ENCODE data around the gene SPTAN1. TPM values are rescaled to one million over a fixed set of nuclear protein-coding genes. Genes with fewer than 3 reads are reported as not detected.

The SPTAN1 gene
- total and polyA plus RNA-seq, 2 donors (not counting 3 experiments of a cell fraction or from before 2014, with no cell fraction given), result 408 to 502 TPM

DNA sequence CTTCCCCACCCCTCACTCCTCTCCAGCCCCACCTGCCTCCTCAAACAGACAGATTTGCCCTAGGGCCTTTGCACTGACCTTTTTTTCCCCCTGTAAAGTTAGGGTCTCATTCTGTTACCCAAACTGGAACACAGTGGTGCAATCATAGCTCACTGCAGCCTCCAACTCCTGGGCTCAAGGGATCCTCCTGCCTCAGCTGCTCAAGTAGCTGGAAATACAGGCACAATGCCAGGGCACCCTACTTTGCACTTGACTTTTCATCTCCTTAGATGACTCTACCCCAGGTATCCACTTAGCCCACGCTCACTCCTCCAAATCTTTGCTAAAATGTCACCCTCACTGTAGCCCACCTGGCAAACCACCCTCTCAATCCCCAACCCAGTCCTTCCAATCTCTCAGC, 102.1 kb downstream of the SPTAN1 start:
- Histone ChIP-seq H3K4me3 (replicated peaks in 1 of 3; ENCODE audit: insufficient read depth in 1 of 3, low read depth in 1 of 3, low read length in 3 of 3) (no peak overlapping the region), H3K4me1 (ENCODE audit: control insufficient read depth, extremely low read depth, insufficient read depth, low read length) (peaks cover 2% of the 10 kb centered on the region), H3K27ac (ENCODE audit: insufficient read depth, low read depth, low read length) (no peak overlapping the region), H3K79me2 (ENCODE audit: control insufficient read depth, insufficient read depth, low read length) (peaks cover 5% of the 10 kb centered on the region), H3K9me1 (replicated peaks; ENCODE audit: control insufficient read depth, extremely low read depth, insufficient read depth, low read length) (no peaks in the 10 kb centered on the region), H4K20me1 (replicated peaks; ENCODE audit: control insufficient read depth, extremely low read depth, insufficient read depth, low read length) (no peaks in the 10 kb centered on the region), H3K4me2 (ENCODE audit: insufficient read depth, low read length) (no peak overlapping the region), H2AFZ (ENCODE audit: low read depth, low read length) (no peak overlapping the region), H3K9ac (replicated peaks; ENCODE audit: extremely low read depth, insufficient read depth, low read length) (no peak overlapping the region), H3K27me3 (ENCODE audit: control insufficient read depth in 2 of 2, insufficient read depth in 2 of 2, low read length in 2 of 2) (no peaks in the 10 kb centered on the region), H3K36me3 (ENCODE audit: control insufficient read depth in 2 of 2, extremely low read depth in 1 of 2, insufficient read depth in 2 of 2, low read length in 2 of 2) (no peaks in the 10 kb centered on the region), H3K9me3 (replicated peaks; ENCODE audit: control insufficient read depth, insufficient read depth, low read length) (no peaks in the 10 kb centered on the region)
- TF ChIP-seq FOS (IDR thresholded peaks at IDR 0.05; ENCODE audit: borderline replicate concordance, insufficient read depth, low read length) (no peak), MAX (IDR thresholded peaks at IDR 0.05; ENCODE audit: insufficient read depth, insufficient read length) (no peak), JUN (IDR thresholded peaks at IDR 0.05; ENCODE audit: borderline replicate concordance, insufficient read depth, insufficient read length, low read depth) (no peak), EZH2 (IDR thresholded peaks at IDR 0.05; ENCODE audit: borderline replicate concordance, low read depth, low read length, severe bottlenecking) (no peak), POLR2A (IDR thresholded peaks at IDR 0.05; ENCODE audit: low read depth, low read length) (no peak), POLR2AphosphoS5 (IDR thresholded peaks at IDR 0.05; ENCODE audit: insufficient read depth, low read depth, low read length) (no peak), MYC (IDR thresholded peaks at IDR 0.05; ENCODE audit: low read depth, low read length) (no peak), GATA2 (IDR thresholded peaks at IDR 0.05; ENCODE audit: insufficient read depth, insufficient read length, low read depth, low read length) (no peak)
- TF ChIP-seq, protein P1, sequence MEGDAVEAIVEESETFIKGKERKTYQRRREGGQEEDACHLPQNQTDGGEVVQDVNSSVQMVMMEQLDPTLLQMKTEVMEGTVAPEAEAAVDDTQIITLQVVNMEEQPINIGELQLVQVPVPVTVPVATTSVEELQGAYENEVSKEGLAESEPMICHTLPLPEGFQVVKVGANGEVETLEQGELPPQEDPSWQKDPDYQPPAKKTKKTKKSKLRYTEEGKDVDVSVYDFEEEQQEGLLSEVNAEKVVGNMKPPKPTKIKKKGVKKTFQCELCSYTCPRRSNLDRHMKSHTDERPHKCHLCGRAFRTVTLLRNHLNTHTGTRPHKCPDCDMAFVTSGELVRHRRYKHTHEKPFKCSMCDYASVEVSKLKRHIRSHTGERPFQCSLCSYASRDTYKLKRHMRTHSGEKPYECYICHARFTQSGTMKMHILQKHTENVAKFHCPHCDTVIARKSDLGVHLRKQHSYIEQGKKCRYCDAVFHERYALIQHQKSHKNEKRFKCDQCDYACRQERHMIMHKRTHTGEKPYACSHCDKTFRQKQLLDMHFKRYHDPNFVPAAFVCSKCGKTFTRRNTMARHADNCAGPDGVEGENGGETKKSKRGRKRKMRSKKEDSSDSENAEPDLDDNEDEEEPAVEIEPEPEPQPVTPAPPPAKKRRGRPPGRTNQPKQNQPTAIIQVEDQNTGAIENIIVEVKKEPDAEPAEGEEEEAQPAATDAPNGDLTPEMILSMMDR (IDR thresholded peaks at IDR 0.05; ENCODE audit: extremely low read depth in 1 of 2, insufficient read depth in 1 of 2, low read depth in 1 of 2, low read length in 2 of 2), result no peak
- BruUV-seq (replicated peaks), result no TSS peak
- DNase-seq (ENCODE audit: low read depth, low spot score) (no peak), FAIRE-seq (no peak)
- dilution Hi-C loops (cut with MboI; ENCODE audit: extremely low pct_ligation_motif_present, low sequenced_read_pairs), result no loop called here
- POLR2A ChIA-PET, result no interaction called here
- intact Hi-C loops (cut with micrococcal nuclease), result no loop called here
- CTCF ChIA-PET, result interaction anchor here (1.1 to 1.3 kb wide), 2 partner anchors 8 to 18 kb away, joined by 3 to 6 read pairs; no protein-coding TSS in a partner anchor

Measured in endothelial cell of umbilical vein (primary cell).